Measurements from ENCODE around the gene RNH1.

The RNH1 gene

DNA sequence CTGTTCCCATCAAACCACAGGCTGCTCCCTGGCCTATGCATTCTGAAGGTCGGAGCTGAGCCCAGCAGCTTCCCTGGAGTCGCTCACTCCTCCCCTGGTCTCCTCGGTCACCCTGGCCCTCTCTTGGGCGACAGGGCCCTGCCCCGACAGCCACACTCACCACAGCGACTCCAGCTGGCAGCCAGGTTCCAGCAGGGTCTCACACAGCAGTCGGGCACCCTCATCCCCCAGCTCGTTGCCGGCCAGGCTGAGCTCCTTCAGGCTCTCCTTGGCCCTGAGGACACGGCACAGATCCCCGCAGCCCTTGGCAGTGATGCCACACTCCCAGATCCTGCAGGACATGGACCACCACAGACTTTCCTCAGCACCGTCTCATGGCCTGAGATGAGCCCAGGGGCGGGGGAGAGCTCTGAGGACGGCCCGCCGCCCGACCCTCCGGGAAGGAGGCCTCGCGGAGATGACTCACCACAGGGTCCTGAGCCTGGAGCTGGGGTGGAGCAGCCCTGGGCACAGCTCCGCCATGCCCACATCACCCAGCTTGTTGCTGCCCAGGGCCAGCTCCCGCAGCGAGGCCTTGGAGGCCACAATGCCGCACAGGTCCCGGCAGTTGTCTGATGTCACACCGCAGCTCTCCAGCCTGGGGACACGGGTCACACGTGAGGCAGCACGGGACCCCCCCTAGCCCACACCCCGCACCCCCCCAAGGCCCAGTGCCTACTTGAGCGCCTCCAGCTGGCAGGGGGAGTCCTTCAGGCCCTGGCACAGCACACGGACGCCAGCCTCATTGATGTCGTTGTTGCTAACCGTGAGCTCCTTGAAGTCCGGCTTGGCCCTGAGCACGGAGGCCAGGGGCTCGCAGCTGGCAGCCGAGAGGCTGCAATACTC is 8.5 kb downstream of the RNH1 start:
- Histone ChIP-seq H3K4me2 (ENCODE audit: low read depth, low read length, poor library complexity, severe bottlenecking) (no peak overlapping the region), H3F3A (ENCODE audit: low read depth) (no peaks in the 10 kb centered on the region), H3K4me3 (ENCODE audit: low read length, poor library complexity, severe bottlenecking) (no peak overlapping the region), H3K36me3 (ENCODE audit: insufficient read depth, low read length) (peaks cover 43% of the 10 kb centered on the region; the same call in 1 of the 2 replicates), H3K4me1 (ENCODE audit: insufficient read depth, low read length, poor library complexity, severe bottlenecking) (no peaks in the 10 kb centered on the region), H2AFZ (ENCODE audit: low read length) (no peak overlapping the region), H3K9ac (ENCODE audit: low read depth, low read length, poor library complexity, severe bottlenecking) (no peak overlapping the region), H3K9me3 (ENCODE audit: insufficient read depth, low read depth, low read length) (no peaks in the 10 kb centered on the region), H3K9me2 (replicated peaks; ENCODE audit: low read depth, low read length) (no peaks in the 10 kb centered on the region), H4K20me1 (ENCODE audit: insufficient read depth, low read length, poor library complexity, severe bottlenecking) (no peaks in the 10 kb centered on the region), H3K79me2 (ENCODE audit: insufficient read depth, low read length) (peaks cover 4% of the 10 kb centered on the region; the same call in 1 of the 2 replicates), H3K27me3 (ENCODE audit: insufficient read depth, low read length, poor library complexity, severe bottlenecking) (no peaks in the 10 kb centered on the region)
- TF ChIP-seq, protein P1, sequence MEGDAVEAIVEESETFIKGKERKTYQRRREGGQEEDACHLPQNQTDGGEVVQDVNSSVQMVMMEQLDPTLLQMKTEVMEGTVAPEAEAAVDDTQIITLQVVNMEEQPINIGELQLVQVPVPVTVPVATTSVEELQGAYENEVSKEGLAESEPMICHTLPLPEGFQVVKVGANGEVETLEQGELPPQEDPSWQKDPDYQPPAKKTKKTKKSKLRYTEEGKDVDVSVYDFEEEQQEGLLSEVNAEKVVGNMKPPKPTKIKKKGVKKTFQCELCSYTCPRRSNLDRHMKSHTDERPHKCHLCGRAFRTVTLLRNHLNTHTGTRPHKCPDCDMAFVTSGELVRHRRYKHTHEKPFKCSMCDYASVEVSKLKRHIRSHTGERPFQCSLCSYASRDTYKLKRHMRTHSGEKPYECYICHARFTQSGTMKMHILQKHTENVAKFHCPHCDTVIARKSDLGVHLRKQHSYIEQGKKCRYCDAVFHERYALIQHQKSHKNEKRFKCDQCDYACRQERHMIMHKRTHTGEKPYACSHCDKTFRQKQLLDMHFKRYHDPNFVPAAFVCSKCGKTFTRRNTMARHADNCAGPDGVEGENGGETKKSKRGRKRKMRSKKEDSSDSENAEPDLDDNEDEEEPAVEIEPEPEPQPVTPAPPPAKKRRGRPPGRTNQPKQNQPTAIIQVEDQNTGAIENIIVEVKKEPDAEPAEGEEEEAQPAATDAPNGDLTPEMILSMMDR (conservative IDR thresholded peaks at IDR 0.05; ENCODE audit: low read length) = no peak
- TF ChIP-seq EZH2phosphoT487 (IDR thresholded peaks at IDR 0.05; ENCODE audit: borderline replicate concordance) = no peak

DNA sequence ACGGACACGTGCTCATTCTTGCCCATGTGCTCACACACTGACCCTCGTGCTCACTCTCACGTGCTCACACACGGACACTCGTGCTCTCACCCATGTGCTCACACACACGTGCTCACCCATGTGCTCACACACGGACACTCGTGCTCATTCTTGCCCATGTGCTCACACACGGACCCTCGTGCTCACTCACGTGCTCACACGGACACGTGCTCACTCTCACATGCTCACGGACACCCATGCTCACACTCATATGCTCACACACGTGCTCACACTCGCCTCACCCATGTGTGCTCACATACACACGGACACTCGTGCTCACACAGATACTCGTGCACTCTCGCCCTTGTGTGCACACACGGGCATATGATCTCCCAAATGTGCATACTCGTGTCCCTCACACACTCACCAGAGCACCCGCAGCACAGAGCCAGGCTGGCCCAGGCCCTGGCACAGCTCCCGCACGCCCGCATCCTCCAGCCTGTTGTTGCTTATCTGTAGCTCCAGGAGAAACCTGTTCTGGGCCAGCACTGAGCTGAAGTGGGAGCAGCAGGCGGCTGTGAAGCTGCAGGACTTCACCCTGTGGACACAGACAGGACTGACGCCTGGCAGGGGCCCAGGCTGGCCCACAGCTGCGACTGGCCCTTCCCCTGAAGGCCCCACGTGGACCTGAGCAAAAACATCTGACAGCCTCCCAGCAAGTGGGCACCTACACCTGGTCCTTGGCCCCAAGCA is 9.3 kb downstream of the RNH1 start:
- no peaks in the 10 kb centered on the region for H3F3A ChIP-seq (ENCODE audit: low read depth)
- no peak overlapping the region for H3K9ac ChIP-seq (ENCODE audit: low read depth, low read length, poor library complexity, severe bottlenecking)
- no peaks in the 10 kb centered on the region for H4K20me1 ChIP-seq (ENCODE audit: insufficient read depth, low read length, poor library complexity, severe bottlenecking)
- no peaks in the 10 kb centered on the region for H3K27me3 ChIP-seq (ENCODE audit: insufficient read depth, low read length, poor library complexity, severe bottlenecking)
- no peak overlapping the region for H3K4me3 ChIP-seq (ENCODE audit: low read length, poor library complexity, severe bottlenecking)
- H3K36me3 ChIP-seq (ENCODE audit: insufficient read depth, low read length) = peaks cover 45% of the 10 kb centered on the region; the same call in 1 of the 2 replicates
- no peak overlapping the region for H2AFZ ChIP-seq (ENCODE audit: low read length)
- H3K9me3 ChIP-seq (ENCODE audit: insufficient read depth, low read depth, low read length) = no peaks in the 10 kb centered on the region
- TF ChIP-seq, protein P1 (conservative IDR thresholded peaks at IDR 0.05; ENCODE audit: low read length) = no peak
- TF ChIP-seq EZH2phosphoT487 (IDR thresholded peaks at IDR 0.05; ENCODE audit: borderline replicate concordance) = no peak
- no peaks in the 10 kb centered on the region for H3K4me1 ChIP-seq (ENCODE audit: insufficient read depth, low read length, poor library complexity, severe bottlenecking)
- H3K9me2 ChIP-seq (replicated peaks; ENCODE audit: low read depth, low read length) = no peaks in the 10 kb centered on the region
- no peak overlapping the region for H3K4me2 ChIP-seq (ENCODE audit: low read depth, low read length, poor library complexity, severe bottlenecking)
- peaks cover 3% of the 10 kb centered on the region; the same call in 1 of the 2 replicates for H3K79me2 ChIP-seq (ENCODE audit: insufficient read depth, low read length)

DNA sequence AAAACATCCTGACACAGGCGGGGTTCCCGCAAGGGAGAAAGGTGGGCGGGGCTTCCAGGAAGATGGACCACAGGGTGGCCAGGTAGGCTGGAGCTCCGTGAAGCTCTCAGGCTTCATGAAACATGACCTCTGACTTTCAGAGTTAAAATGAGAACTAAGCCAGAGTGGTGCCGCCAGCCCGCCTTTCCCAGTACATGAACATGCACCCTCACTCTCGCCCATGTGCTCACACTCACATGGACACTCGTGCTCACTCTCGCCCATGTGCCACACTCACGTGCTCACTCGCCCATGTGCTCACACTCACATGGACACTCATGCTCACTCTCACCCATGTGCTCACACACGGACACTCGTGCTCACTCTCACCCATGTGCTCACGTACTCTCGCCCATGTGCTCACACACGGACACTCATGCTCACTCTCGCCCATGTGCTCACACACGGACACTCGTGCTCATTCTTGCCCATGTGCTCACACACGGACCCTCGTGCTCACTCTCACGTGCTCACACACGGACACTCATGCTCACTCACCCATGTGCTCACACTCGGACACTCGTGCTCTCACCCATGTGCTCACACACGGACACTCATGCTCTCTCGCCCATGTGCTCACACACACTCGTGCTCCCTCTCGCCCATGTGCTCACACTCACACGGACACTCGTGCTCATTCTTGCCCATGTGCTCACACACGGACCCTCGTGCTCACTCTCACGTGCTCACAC is 10.0 kb downstream of the RNH1 start:
- Histone ChIP-seq H3K36me3 (ENCODE audit: insufficient read depth, low read length) (peaks cover 47% of the 10 kb centered on the region; the same call in 1 of the 2 replicates), H3K9ac (ENCODE audit: low read depth, low read length, poor library complexity, severe bottlenecking) (no peak overlapping the region), H3K4me3 (ENCODE audit: low read length, poor library complexity, severe bottlenecking) (no peak overlapping the region), H3K9me2 (replicated peaks; ENCODE audit: low read depth, low read length) (no peaks in the 10 kb centered on the region), H3K27me3 (ENCODE audit: insufficient read depth, low read length, poor library complexity, severe bottlenecking) (no peaks in the 10 kb centered on the region), H3F3A (ENCODE audit: low read depth) (no peaks in the 10 kb centered on the region), H3K9me3 (ENCODE audit: insufficient read depth, low read depth, low read length) (no peaks in the 10 kb centered on the region), H3K79me2 (ENCODE audit: insufficient read depth, low read length) (no peaks in the 10 kb centered on the region), H4K20me1 (ENCODE audit: insufficient read depth, low read length, poor library complexity, severe bottlenecking) (no peaks in the 10 kb centered on the region), H3K4me1 (ENCODE audit: insufficient read depth, low read length, poor library complexity, severe bottlenecking) (no peaks in the 10 kb centered on the region), H2AFZ (ENCODE audit: low read length) (no peak overlapping the region), H3K4me2 (ENCODE audit: low read depth, low read length, poor library complexity, severe bottlenecking) (no peak overlapping the region)
- TF ChIP-seq, protein P1 (conservative IDR thresholded peaks at IDR 0.05; ENCODE audit: low read length) = no peak
- no peak for TF ChIP-seq EZH2phosphoT487 (IDR thresholded peaks at IDR 0.05; ENCODE audit: borderline replicate concordance)
